B cell (primary cell): Measurements from ENCODE around the gene FAM149B1.

ENCODE experiments used
- CTCF ChIP-seq: fragments of 200-600 bp; IDR thresholded peaks from one replicate; pipeline ENCODE4 v1.8.0; 2022; ENCODE audit warnings: antibody characterized with exemption, mild to moderate bottlenecking
- EZH2 ChIP-seq: IDR thresholded peaks from 2 replicates; pipeline ENCODE4 v1.6.1; 2012; ENCODE audit warnings: borderline replicate concordance, low read depth, mild to moderate bottlenecking, moderate library complexity, low read length; ENCODE audit not compliant: insufficient read depth, poor library complexity, severe bottlenecking

- TF ChIP-seq CTCF (no peak), EZH2 (no peak)
Measured at GRCh38 chr10:73215749-73216148, 47.8 kb downstream of the FAM149B1 start.
